GM19023 (cell line): Measurements from ENCODE around the gene PRKAG2.
"Not testable (repeated sequence)": the region's sequence is repeated elsewhere in the genome, so short reads cannot be mapped to it uniquely, and the experiment has no call there.

ENCODE experiments used
- ATAC-seq: cut with Tn5 transposase; IDR thresholded peaks from one replicate; pipeline ENCODE4 v1.9.1; 2021; ENCODE audit warnings: mild to moderate bottlenecking, moderate library complexity; ENCODE audit not compliant: unreplicated experiment

The PRKAG2 gene

DNA sequence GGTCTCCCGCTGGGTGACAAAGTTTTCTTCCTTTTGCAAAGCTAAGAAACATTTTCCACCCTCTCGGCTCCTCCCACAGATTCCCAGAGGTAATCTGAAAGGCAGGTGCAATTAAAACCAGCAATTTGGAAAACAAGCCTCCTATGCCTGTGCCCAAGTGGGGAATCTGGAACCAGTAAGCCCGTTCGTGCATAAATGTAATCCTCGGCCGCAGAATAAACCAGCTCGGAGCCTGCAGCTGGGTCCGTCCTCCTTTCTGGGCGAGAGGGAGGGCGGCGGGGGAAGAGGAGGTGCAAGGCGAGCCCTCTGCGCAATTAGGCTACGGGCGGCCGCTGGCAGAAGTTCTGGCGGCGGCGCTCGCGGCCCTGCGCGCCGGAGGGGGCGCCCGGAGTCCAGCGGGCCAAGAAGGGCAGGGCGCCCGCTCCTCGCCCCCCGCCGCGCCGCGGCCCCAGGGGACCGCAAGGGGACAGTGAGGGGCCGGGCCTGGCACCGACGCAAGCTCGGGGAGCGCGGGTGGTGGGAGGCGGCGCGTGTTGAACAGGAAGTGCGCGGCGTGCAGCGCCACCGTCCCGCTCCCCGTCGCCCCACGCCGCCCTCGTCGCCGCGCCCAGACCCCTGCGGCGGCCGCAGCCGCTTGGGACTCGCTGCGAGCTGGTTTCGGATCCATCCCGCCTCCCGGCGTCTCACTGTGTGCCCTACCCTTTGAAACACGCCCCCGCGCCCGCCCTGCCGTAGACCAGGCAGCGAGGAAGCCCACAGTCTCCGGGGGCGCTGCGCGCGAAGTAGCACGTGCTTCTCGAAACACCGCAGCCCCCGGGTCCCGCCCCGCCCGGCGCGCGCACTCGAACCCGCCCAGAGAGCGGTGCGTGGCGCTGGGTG is at the start of gene PRKAG2:
Gene PRKAG2, minus strand, starts transcription at position 217 of the 879 bp plus-strand sequence. CDS start 495 bp downstream, outside the sequence.
- peak; percentile 53 for ATAC-seq

DNA sequence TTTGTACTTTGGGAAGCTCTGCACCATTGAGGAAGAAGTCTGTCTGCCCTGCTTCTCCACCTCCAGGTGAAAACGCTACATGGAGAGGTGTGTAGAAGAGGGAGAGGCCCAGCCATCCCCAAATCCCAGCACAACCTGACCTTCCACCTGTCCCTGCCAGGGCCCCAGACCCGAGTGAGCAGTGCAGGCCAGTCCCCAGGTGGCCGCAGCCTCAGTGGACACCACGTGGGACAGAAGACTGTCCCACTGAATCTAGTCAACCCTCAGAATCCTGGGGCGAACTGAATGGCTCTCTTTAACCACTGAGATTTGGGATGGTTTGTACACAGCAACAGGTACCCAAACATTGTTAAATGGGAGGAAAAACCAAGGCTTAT is 49.4 kb upstream of the PRKAG2 start:
- no peak for ATAC-seq

DNA sequence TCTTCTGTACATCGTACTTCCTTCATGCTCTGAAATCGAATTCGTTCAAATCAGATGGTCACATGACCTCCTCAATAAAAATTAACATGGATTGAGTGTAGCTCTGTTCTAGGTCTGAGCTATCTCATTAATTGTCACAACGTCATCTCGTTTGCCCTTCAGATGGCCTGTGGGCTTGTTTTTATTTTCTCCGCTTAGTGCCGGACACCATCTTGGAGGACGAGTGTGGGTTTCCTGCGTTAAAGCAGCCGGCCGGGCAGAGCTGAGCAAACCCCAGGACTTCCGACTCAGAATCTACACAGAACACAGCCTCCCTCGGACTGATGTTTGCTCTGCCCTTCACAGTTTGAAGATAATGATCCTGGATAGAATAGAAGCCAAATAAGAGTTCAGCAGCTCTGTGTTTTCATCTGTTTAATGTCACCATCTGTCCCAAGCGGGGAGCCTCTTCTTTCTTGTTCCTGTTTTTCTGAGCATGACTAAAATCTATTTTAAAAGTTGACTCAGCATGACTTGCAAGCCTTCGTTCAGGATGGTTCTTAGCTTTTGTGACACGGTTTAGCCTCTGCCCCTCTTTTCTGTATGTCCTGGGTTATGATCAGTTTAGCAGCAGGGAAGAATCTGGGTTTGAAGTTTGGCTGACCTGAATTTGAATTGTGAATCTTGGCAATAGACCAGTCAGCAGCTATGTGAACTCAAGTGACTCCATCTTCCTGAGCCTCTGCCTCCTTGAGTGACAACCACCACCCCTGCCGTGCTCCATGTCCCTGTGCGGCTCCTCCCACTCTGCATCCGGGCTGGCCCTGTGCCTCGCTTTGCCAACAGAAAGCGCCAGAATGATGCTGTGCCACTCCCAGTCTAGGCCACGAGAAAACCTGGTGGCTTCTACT is 48.8 kb upstream of the PRKAG2 start:
- no peak for ATAC-seq

DNA sequence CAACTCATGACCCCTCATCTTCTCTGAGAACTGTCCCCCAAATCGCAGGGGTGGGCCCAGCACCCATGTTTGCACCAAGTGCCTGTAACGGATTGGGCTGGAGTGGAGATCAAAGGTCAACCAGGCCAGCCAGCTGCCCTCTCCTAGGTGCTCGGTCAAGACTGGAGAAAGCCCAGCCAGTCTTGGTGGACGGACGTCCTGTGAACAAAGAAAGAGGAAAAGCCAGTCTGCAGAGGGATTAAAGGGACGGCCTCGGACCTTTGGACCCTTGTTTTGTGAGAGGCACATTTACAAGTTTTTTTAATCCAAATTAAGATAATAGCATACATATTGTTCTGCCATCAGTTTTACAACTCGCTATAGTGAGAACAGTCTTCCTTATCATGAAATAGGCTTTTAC is 47.6 kb upstream of the PRKAG2 start:
- no peak for ATAC-seq

DNA sequence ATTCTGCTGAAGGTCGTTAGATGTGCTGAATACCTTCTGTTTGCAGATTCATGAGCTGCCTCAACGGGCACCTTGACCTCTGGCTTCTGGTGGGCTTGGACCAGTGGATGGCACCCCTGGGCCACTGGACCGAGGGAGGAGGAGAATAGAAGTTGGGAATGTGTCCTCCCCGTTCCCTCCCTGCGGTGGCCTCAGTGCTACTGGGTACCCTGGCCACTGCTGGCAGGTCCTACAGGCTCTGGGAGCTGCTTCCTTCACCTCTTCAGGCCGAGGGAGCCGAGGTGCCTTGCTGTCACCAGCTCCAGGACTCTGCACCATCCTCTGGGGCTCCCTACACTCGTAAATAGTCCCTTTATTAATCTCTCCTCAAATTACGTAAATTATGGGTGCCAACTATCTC is 47.1 kb upstream of the PRKAG2 start:
- ATAC-seq, result no peak

DNA sequence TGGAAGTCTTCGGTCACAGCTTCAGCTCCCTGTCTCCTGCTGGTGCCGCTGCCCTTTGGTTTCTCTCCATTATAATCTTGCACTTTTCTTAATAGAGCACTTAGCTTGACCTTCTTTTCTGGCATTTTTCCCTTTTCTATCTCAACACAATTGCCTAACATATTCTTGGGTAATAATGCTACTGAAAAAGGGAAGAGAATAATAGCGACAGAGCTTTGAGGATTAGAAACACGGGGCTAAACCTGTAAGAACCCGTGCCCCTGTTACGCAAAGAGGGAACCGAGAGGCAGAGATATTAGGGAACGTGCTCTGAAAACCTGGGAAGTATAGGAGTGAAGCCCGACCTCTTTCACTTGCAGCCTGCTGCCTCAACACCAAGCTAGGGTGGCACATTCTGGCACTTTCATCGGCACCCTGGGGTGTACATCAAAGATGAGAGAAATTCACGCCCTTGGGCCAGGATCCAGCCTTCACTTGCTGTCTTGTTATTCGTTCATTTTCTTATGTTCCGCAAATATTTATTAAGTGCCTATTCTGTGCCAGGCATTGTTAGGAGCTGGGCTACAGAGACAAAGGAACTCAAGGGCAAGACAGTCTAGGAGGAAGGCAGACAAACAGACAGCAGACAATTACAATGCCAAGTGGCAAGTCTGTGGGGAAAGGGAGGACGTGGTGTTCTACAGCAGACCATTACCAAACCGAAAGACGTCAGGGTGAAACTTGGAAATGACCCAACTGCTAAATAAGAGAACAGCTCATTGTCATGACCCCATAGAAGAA is 46.4 kb upstream of the PRKAG2 start:
- no peak for ATAC-seq

DNA sequence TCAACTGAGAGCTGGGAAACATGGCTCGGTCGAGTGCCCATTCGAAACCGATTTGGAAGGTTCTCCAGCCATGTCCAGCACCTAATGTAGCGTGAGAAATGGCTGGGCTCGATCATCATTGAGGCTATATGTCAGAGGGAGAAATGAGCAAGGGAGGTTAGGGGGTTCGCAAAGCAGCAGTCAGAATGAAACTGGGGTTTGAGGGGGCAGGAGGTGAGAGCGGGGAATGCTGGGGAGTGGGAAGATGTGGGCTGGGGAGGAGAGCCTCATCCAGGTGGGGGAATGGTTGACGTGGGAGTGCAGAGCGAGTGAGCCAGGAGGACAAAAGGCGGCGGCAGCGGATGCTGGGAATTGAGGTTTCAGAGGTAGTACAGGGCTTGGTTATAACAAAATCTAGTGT is 44.5 kb upstream of the PRKAG2 start:
- no peak for ATAC-seq

DNA sequence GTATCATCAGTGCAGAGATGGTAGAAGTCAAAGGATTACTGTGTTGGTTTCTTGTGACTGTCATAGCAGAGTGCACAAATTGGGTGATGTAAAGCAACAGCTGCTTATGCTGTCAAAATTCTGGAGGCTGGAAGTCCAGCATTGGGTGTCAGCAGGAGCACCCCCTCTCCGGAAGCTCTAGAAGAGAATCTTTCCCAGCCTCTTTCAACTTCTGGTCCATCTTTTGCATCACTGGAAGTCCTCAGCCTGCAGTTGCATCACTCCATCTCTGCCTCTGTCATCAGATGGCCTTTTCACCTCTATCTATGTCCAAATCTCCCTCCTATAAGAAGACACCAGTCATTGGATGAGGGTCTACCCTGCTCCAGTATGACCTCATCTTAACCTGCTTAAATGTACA is 43.6 kb upstream of the PRKAG2 start:
- no peak for ATAC-seq

DNA sequence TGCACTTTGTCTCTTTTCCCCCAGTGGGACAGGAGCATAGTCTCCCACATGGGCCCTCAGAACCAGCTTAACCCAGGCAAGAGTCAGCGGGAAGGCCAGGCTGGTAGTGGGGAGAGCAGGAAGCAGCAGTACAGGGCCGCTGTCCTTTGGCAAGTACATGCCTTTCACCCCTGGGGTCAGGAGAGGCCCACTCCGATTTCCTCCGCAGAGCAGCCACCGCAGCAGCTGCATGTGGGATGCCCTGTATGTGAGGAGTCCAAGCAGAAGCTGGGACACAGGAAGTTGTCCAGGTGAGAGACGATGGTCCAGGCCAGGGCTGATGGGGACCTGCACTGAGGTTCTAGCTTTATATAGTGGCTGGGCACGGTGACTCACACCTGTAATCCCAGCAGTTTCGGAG is 42.7 kb upstream of the PRKAG2 start:
- ATAC-seq, result no peak

DNA sequence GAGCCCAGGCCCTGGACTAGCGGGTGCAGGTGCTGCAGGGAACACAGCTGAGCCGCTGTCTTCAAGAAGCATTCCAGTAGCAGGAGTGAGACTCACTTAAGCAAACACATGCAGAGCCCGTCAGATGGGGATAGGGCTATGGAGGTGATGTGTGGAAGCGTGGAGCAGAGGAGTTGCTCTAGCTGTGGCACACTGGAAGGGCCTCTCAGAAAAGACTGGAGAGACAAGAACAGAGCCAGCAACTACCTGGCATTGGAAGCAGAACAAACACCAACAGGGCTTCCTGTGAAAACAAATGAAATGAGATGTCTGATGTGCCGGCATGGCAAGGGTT is 41.6 kb upstream of the PRKAG2 start:
- ATAC-seq, result no peak

DNA sequence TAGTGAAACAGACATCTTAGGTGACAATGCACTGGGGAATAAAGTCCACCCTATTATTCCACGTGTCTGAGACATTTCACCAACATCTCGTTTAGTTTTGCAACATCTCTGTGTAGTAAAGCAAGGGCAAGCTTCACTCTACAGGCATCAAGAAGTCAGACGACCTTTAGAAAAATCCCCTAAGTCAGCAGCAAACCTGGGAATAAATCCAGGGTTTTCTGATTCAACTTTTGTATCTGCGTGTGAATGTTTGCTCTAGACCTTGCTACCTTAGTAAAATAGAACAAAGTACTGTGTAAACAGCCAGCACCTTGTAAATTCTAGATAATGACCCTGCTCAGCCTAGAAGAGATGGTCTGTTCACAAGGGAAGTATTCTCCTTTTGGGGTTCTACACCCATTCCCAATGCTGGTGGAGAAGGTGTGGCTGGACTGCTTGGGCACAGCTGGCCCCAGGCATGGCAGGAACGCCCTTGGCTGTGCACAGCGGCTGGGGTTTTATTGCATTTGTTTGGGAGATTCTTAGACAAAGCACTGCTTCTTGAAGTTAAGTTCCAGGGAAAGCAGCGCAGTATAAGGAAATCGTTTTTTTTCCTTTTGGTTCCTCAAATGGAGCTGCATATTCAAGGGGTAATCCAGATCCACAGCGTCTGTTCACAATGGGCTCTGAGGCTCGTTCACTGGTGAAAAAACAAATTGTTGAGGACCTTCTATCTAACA is 41.0 kb upstream of the PRKAG2 start:
- no peak for ATAC-seq

DNA sequence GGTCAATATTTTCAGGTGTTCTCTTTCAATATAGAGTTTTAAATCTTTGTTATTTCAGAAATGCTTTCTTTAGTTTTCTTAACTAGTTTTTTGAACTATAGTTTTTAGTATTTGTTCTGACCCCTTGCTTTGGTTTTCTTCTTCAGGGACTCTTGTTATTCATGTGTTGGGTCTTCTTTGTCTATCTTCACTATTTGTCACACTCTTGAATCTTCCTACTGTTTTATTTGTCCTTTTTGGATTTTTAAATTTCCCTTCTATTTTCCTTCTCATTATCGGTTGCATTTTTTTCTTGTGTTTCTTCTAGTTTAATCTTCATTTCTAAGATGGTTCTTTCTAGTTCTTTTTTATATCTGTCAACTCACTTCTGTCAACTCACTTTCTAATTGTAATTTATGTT is 37.1 kb upstream of the PRKAG2 start:
- no peak for ATAC-seq

DNA sequence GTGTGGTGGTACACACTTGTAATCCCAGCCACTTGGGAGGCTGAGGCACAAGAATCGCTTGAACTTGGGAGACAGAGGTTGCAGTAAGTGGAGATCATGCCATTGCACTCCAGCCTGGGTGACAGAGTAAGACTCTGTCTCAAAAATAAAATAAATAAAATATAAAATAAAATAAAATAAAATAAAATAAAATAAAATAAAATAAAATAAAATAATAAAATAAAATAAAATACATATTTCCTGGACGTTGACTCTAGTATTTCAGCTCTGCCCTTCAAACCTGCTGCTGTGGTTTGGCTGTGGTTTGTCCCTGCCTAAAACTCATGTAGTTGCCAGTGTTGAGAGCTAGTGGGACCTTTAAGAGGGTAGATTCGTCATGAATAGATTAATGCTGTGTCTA is 33.7 kb upstream of the PRKAG2 start:
- ATAC-seq, result not testable (repeated sequence)

DNA sequence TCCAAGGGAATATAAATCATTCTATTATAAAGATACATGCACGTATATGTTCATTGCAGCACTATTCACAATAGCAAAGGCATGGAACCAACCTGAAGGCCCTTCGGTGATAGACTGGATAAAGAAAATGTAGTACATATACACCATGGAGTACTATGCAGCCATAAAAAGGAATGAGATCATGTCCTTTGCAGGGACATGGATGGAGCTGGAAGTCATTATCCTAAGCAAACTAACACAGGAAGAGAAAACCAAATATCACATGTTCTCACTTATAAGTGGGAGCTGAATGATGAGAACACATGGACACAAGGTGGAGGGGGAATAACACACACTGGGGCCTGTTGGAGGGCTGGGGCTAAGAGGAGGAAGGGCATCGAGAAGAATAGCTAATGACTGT is 30.2 kb upstream of the PRKAG2 start:
- ATAC-seq, result not testable (repeated sequence)

DNA sequence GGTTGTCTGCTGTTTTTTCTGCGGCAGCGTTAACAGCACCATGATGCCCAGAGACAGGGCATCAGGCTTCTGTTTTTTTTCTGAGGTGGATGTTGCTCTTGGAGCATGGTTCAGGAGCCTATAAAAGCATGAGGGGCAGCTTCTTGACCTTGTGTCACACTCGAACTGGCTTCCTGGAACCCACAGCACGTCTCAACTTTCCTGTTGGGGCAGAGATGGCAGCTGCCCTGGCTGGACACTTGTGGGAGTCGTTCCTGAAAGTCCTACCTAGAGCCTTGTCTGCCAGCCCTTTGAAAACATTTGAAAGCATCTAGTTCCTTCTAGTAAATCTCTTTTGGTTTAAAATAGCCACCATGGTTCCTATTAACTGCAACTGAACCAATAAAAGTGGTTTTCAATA is 28.9 kb upstream of the PRKAG2 start:
- no peak for ATAC-seq

DNA sequence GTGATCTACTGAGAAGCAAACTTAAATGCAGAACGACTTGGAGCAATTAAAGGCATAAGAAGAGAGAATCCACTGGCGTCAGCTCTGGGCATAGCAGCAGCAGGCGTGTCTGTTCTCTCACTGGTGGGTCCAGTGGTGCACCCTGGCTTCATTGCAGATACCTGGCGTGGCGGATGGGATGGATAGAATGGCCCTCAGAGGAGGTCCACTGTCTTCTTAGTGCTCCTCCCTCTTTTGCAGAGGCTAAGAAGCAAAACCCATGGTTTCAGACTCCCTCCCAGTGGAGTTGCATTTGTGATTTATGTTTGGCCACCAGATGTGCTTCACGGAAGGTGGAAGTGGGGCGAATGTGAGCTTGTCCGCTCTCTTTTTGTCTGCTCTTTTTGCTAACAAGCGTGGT is 28.4 kb upstream of the PRKAG2 start:
- ATAC-seq, result no peak

DNA sequence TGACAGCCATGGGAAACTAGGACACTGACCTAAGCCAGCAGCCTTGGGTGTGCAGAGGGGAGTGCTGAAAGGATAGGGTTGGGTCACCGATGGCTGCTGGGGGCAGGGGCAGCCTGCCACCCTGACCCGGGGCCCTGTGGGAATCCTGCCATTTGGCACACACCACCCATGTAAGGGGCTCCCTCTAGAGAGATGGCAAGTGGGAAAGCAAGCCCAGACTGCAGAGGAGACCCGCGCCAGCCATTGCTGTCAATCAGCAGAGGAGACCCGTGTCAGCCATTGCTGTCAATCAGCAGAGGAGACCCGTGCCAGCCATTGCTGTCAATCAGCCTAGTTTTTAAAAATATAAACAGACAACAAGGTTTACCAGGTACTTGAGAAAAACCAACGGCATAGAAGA is 27.4 kb upstream of the PRKAG2 start:
- ATAC-seq, result no peak

DNA sequence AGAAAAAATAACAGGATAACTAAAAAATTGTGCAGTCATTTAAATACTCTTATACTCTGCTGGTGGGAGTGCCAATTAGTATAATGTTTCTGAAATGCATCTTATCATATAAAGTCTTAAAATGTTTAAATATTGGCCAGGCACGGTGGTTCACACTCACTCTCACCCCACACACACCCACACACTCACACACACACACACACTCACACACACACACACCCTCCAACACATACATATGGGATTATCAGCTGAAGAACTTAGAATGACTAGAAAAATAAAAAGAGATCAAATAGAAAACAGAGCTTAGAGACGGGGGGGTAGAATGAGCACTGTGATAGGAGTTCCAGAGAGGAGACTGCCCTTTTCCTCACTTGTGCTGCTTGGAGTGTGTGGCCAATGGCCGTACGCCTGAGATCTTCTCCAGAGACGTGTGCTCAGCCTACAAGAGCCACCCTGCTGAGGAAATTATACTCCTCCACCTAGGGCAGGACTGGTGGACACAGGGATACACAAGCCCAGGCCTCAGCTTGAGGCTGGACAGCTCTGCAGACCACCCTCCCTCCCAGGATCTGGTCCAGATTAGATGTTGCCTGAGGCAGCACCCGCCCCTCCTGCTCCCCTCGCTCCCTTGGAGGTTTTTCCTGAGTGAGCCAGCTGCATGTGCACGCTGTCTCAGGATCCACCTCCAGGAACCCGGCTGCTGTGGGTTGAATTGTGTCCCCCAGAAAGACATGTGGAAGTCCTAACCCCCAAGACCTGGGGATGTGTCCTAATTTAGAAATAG is 26.5 kb upstream of the PRKAG2 start:
- ATAC-seq, result no peak

DNA sequence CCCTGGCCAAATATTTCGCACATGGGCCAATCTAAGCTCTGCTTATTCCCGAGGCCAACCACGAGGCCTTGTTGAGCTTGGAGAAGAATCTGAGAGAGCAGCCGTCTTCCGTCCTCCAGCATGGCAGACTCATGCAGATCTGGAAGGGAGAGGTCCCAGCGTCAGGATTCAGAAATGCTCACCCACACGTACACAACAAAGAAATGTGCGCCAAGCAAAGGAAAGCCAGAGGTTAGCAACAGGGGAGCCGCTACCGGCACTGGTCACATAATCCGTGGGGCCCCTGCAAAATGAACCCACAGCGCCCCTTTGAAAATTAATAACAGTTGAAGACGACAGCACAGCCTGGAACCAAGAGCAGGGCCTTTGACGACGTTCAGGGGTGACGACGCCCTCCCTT is 25.4 kb upstream of the PRKAG2 start:
- no peak for ATAC-seq

DNA sequence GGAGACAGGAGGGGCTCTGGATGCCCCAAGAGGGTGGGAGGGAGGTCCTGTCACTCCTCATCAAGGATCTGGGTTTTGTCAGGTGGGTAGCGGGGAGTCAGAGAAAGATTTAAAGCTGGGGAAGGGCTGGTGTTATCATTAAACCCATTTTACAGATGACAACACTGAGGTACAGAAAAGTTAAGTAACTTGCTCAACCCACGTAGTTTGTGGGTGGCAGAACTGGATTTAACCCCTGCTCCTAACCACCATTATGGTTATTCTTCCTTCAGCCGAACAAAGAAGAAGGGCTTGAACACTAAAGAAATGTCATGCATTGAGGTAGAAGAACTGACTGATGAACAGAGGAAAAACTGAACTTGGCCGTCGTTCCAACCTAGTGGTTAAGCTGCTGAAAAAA is 24.9 kb upstream of the PRKAG2 start:
- ATAC-seq, result no peak
